Measurements from ENCODE around the gene LRP11.

LRP11 gene

GRCh38 chr6:149907317-149907716 is 43.2 kb upstream of the LRP11 start:
- H3K4me3 ChIP-seq (ENCODE audit: low read depth, low read length): no peak overlapping the region
- TF ChIP-seq CTCF (IDR thresholded peaks at IDR 0.05; ENCODE audit: borderline replicate concordance, insufficient read depth, low read depth, low read length): no peak

- TF ChIP-seq CTCF (IDR thresholded peaks at IDR 0.05; ENCODE audit: borderline replicate concordance, insufficient read depth, low read depth, low read length): no peak
Measured at GRCh38 chr6:149906405-149906804, 42.2 kb upstream of the LRP11 start.

GRCh38 chr6:149905911-149906371 is 41.8 kb upstream of the LRP11 start:
- no peak overlapping the region for H3K4me3 ChIP-seq (ENCODE audit: low read depth, low read length)
- no peak for TF ChIP-seq CTCF (IDR thresholded peaks at IDR 0.05; ENCODE audit: borderline replicate concordance, insufficient read depth, low read depth, low read length)

More at GRCh38 chr6:149906405-149906804, 42.2 kb upstream of the LRP11 start:
- H3K4me3 ChIP-seq (ENCODE audit: low read depth, low read length): no peak overlapping the region

- no peak overlapping the region for H3K4me3 ChIP-seq (ENCODE audit: low read depth, low read length)
- no peak for TF ChIP-seq CTCF (IDR thresholded peaks at IDR 0.05; ENCODE audit: borderline replicate concordance, insufficient read depth, low read depth, low read length)
Measured at GRCh38 chr6:149905371-149905910, 41.3 kb upstream of the LRP11 start.

GRCh38 chr6:149904661-149905370 is 40.7 kb upstream of the LRP11 start:
- no peak for TF ChIP-seq CTCF (IDR thresholded peaks at IDR 0.05; ENCODE audit: borderline replicate concordance, insufficient read depth, low read depth, low read length)
- no peak overlapping the region for H3K4me3 ChIP-seq (ENCODE audit: low read depth, low read length)

GRCh38 chr6:149903938-149904611 is 39.9 kb upstream of the LRP11 start:
- no peak overlapping the region for H3K4me3 ChIP-seq (ENCODE audit: low read depth, low read length)
- TF ChIP-seq CTCF (IDR thresholded peaks at IDR 0.05; ENCODE audit: borderline replicate concordance, insufficient read depth, low read depth, low read length): no peak
